Measurements from ENCODE around the gene TTLL8.
"Not testable (repeated sequence)": the region's sequence is repeated elsewhere in the genome, so short reads cannot be mapped to it uniquely, and the experiment has no call there.

The TTLL8 gene

GRCh38 chr22:50091092-50091768 lies 33.1 kb upstream of the TTLL8 start:
- DNase-seq (ENCODE audit: low read depth, low spot score), result no peak
- no peak overlapping the region for H3K27ac ChIP-seq
- no peaks in the 10 kb centered on the region for H3K36me3 ChIP-seq (ENCODE audit: insufficient read depth, low read length)
- no peak overlapping the region for H3K9ac ChIP-seq (ENCODE audit: insufficient read length)
- no peak overlapping the region for H3K4me3 ChIP-seq
- no peaks in the 10 kb centered on the region for H3K9me3 ChIP-seq (ENCODE audit: low read depth, low read length)
- TF ChIP-seq FOXP2 (optimal IDR thresholded peaks at IDR 0.05; ENCODE audit: control extremely low read depth, extremely low read length, insufficient read depth), result no peak
- no peak for TF ChIP-seq EZH2 (IDR thresholded peaks at IDR 0.05)
- no peak for TF ChIP-seq POLR2AphosphoS5 (IDR thresholded peaks at IDR 0.05; ENCODE audit: borderline replicate concordance, low read depth, low read length)

GRCh38 chr22:50090412-50090714 lies 32.3 kb upstream of the TTLL8 start:
- TF ChIP-seq FOXP2 (optimal IDR thresholded peaks at IDR 0.05; ENCODE audit: control extremely low read depth, extremely low read length, insufficient read depth) (no peak), EZH2 (IDR thresholded peaks at IDR 0.05) (no peak), POLR2AphosphoS5 (IDR thresholded peaks at IDR 0.05; ENCODE audit: borderline replicate concordance, low read depth, low read length) (no peak)
- Histone ChIP-seq H3K36me3 (ENCODE audit: insufficient read depth, low read length) (no peaks in the 10 kb centered on the region), H3K27ac (no peak overlapping the region), H3K9me3 (ENCODE audit: low read depth, low read length) (no peaks in the 10 kb centered on the region), H3K9ac (ENCODE audit: insufficient read length) (no peak overlapping the region), H3K4me3 (no peak overlapping the region)
- DNase-seq (ENCODE audit: low read depth, low spot score), result no peak

GRCh38 chr22:50089682-50090411 lies 31.7 kb upstream of the TTLL8 start, which contains the start of gene MOV10L1:
MOV10L1 (plus strand) TSS chr22:50090006; CDS start chr22:50090089, 83 bp downstream.
- TF ChIP-seq FOXP2 (optimal IDR thresholded peaks at IDR 0.05; ENCODE audit: control extremely low read depth, extremely low read length, insufficient read depth) (no peak), EZH2 (IDR thresholded peaks at IDR 0.05) (no peak), POLR2AphosphoS5 (IDR thresholded peaks at IDR 0.05; ENCODE audit: borderline replicate concordance, low read depth, low read length) (no peak)
- H3K9ac ChIP-seq (ENCODE audit: insufficient read length), result no peak within 1 kb of the TSS
- H3K4me3 ChIP-seq, result no peak within 1 kb of the TSS
- H3K9me3 ChIP-seq (ENCODE audit: low read depth, low read length), result no peaks in the 10 kb centered on the region
- DNase-seq (ENCODE audit: low read depth, low spot score), result no peak
- H3K36me3 ChIP-seq (ENCODE audit: insufficient read depth, low read length), result no peaks in the 10 kb centered on the region
- no peak within 1 kb of the TSS for H3K27ac ChIP-seq

GRCh38 chr22:50089231-50089630 lies 31.1 kb upstream of the TTLL8 start:
- Histone ChIP-seq H3K9ac (ENCODE audit: insufficient read length) (no peak overlapping the region), H3K4me3 (no peak overlapping the region), H3K27ac (no peak overlapping the region), H3K36me3 (ENCODE audit: insufficient read depth, low read length) (no peaks in the 10 kb centered on the region), H3K9me3 (ENCODE audit: low read depth, low read length) (no peaks in the 10 kb centered on the region)
- no peak for TF ChIP-seq FOXP2 (optimal IDR thresholded peaks at IDR 0.05; ENCODE audit: control extremely low read depth, extremely low read length, insufficient read depth)
- no peak for DNase-seq (ENCODE audit: low read depth, low spot score)

- no peak for DNase-seq (ENCODE audit: low read depth, low spot score)
- Histone ChIP-seq H3K36me3 (ENCODE audit: insufficient read depth, low read length) (no peaks in the 10 kb centered on the region), H3K27ac (no peak overlapping the region), H3K4me3 (no peak overlapping the region), H3K9me3 (ENCODE audit: low read depth, low read length) (no peaks in the 10 kb centered on the region), H3K9ac (ENCODE audit: insufficient read length) (no peak overlapping the region)
- no peak for TF ChIP-seq FOXP2 (optimal IDR thresholded peaks at IDR 0.05; ENCODE audit: control extremely low read depth, extremely low read length, insufficient read depth)
- TF ChIP-seq POLR2AphosphoS5 (IDR thresholded peaks at IDR 0.05; ENCODE audit: borderline replicate concordance, low read depth, low read length), result no peak
- no peak for TF ChIP-seq EZH2 (IDR thresholded peaks at IDR 0.05)
These were observed 30.0 kb upstream of the TTLL8 start for GRCh38 chr22:50088096-50088495.

GRCh38 chr22:50087646-50088045 lies 29.5 kb upstream of the TTLL8 start:
- no peak overlapping the region for H3K9ac ChIP-seq (ENCODE audit: insufficient read length)
- no peak overlapping the region for H3K4me3 ChIP-seq

GRCh38 chr22:50086975-50087374 lies 28.9 kb upstream of the TTLL8 start:
- H3K27ac ChIP-seq; H3K36me3 ChIP-seq (ENCODE audit: insufficient read depth, low read length); DNase-seq (ENCODE audit: low read depth, low spot score); H3K9ac ChIP-seq (ENCODE audit: insufficient read length); H3K9me3 ChIP-seq (ENCODE audit: low read depth, low read length); H3K4me3 ChIP-seq: not testable (repeated sequence)

More at GRCh38 chr22:50087646-50088045, 29.5 kb upstream of the TTLL8 start:
- Histone ChIP-seq H3K27ac (no peak overlapping the region), H3K9me3 (ENCODE audit: low read depth, low read length) (no peaks in the 10 kb centered on the region), H3K36me3 (ENCODE audit: insufficient read depth, low read length) (no peaks in the 10 kb centered on the region)
- DNase-seq (ENCODE audit: low read depth, low spot score), result no peak
- no peak for TF ChIP-seq EZH2 (IDR thresholded peaks at IDR 0.05)
- TF ChIP-seq FOXP2 (optimal IDR thresholded peaks at IDR 0.05; ENCODE audit: control extremely low read depth, extremely low read length, insufficient read depth), result no peak
- TF ChIP-seq POLR2AphosphoS5 (IDR thresholded peaks at IDR 0.05; ENCODE audit: borderline replicate concordance, low read depth, low read length), result no peak

GRCh38 chr22:50086526-50086925 lies 28.4 kb upstream of the TTLL8 start:
- Histone ChIP-seq H3K27ac (no peak overlapping the region), H3K9ac (ENCODE audit: insufficient read length) (no peak overlapping the region), H3K36me3 (ENCODE audit: insufficient read depth, low read length) (no peaks in the 10 kb centered on the region), H3K9me3 (ENCODE audit: low read depth, low read length) (no peaks in the 10 kb centered on the region), H3K4me3 (no peak overlapping the region)
- no peak for DNase-seq (ENCODE audit: low read depth, low spot score)
- TF ChIP-seq EZH2 (IDR thresholded peaks at IDR 0.05), result no peak
- no peak for TF ChIP-seq FOXP2 (optimal IDR thresholded peaks at IDR 0.05; ENCODE audit: control extremely low read depth, extremely low read length, insufficient read depth)
- no peak for TF ChIP-seq POLR2AphosphoS5 (IDR thresholded peaks at IDR 0.05; ENCODE audit: borderline replicate concordance, low read depth, low read length)
